Effector memory CD4-positive, alpha-beta T cell (primary cell): ENCODE results near the gene NLRX1.
"Not testable (repeated sequence)": the region's sequence is repeated elsewhere in the genome, so short reads cannot be mapped to it uniquely, and the experiment has no call there.

Experiments
- DNase-seq, 3 donors: peaks; one replicate each; pipeline ENCODE4 v3.0.0-alpha.2; 2020
- H3K27ac ChIP-seq: 2 replicates; pipeline ENCODE4 v1.7.0; 2013; ENCODE audit warnings: mild to moderate bottlenecking, low read length, moderate library complexity; ENCODE audit not compliant: insufficient read depth, poor library complexity, severe bottlenecking
- H3K27me3 ChIP-seq: replicated peaks from 2 replicates; pipeline ENCODE4 v1.7.0; 2013; ENCODE audit warnings: mild to moderate bottlenecking, low read length; ENCODE audit not compliant: insufficient read depth, control insufficient read depth, poor library complexity, severe bottlenecking
- H3K36me3 ChIP-seq: 2 replicates; pipeline ENCODE4 v1.7.0; 2013; ENCODE audit warnings: mild to moderate bottlenecking, low read length, moderate library complexity; ENCODE audit not compliant: control insufficient read depth, insufficient read depth
- H3K4me1 ChIP-seq: 2 replicates; pipeline ENCODE4 v1.7.0; 2013; ENCODE audit warnings: low read length, mild to moderate bottlenecking; ENCODE audit not compliant: control insufficient read depth, insufficient read depth, poor library complexity, severe bottlenecking
- H3K4me3 ChIP-seq: 2 replicates; pipeline ENCODE4 v1.7.0; 2013; ENCODE audit warnings: low read length, low read depth, mild to moderate bottlenecking; ENCODE audit not compliant: insufficient read depth, poor library complexity, severe bottlenecking
- H3K9me3 ChIP-seq: 2 replicates; pipeline ENCODE4 v1.7.0; 2013; ENCODE audit warnings: mild to moderate bottlenecking, low read length, moderate library complexity; ENCODE audit not compliant: control insufficient read depth

The NLRX1 gene

GRCh38 chr11:119181677-119182412 is 13.3 kb downstream of the NLRX1 start:
- H3K9me3 ChIP-seq, result no peaks in the 10 kb centered on the region
- no peak overlapping the region for H3K27ac ChIP-seq
- no peaks in the 10 kb centered on the region for H3K4me1 ChIP-seq
- H3K4me3 ChIP-seq, result no peak overlapping the region
- no peaks in the 10 kb centered on the region for H3K27me3 ChIP-seq
- H3K36me3 ChIP-seq, result no peaks in the 10 kb centered on the region
- DNase-seq, result no peak

- not testable (repeated sequence) for H3K4me1 ChIP-seq, H3K4me3 ChIP-seq, H3K36me3 ChIP-seq, H3K27ac ChIP-seq, H3K27me3 ChIP-seq, H3K9me3 ChIP-seq, DNase-seq
Measured at GRCh38 chr11:119184399-119184798, 15.9 kb downstream of the NLRX1 start.

GRCh38 chr11:119185981-119186634 is 17.6 kb downstream of the NLRX1 start:
- DNase-seq, result no peak
- no peak overlapping the region for H3K27ac ChIP-seq
- no peaks in the 10 kb centered on the region for H3K9me3 ChIP-seq
- H3K27me3 ChIP-seq, result no peaks in the 10 kb centered on the region
- no peaks in the 10 kb centered on the region for H3K4me1 ChIP-seq
- no peaks in the 10 kb centered on the region for H3K36me3 ChIP-seq
- no peak overlapping the region for H3K4me3 ChIP-seq

GRCh38 chr11:119187123-119187892 is 18.8 kb downstream of the NLRX1 start:
- no peak overlapping the region for H3K4me3 ChIP-seq
- H3K9me3 ChIP-seq, result no peaks in the 10 kb centered on the region
- no peak overlapping the region for H3K27ac ChIP-seq
- H3K36me3 ChIP-seq, result no peaks in the 10 kb centered on the region
- H3K27me3 ChIP-seq, result no peaks in the 10 kb centered on the region
- no peaks in the 10 kb centered on the region for H3K4me1 ChIP-seq
- DNase-seq, result no peak

GRCh38 chr11:119188067-119188466 is 19.5 kb downstream of the NLRX1 start:
- H3K36me3 ChIP-seq, result no peaks in the 10 kb centered on the region
- H3K4me1 ChIP-seq, result no peaks in the 10 kb centered on the region
- no peak overlapping the region for H3K4me3 ChIP-seq
- H3K27ac ChIP-seq, result no peak overlapping the region
- DNase-seq, result no peak
- H3K9me3 ChIP-seq, result no peaks in the 10 kb centered on the region
- H3K27me3 ChIP-seq, result no peaks in the 10 kb centered on the region

GRCh38 chr11:119188887-119189286 is 20.4 kb downstream of the NLRX1 start:
- no peaks in the 10 kb centered on the region for H3K9me3 ChIP-seq
- DNase-seq, result no peak
- H3K27me3 ChIP-seq, result no peaks in the 10 kb centered on the region
- H3K4me3 ChIP-seq, result no peak overlapping the region
- no peaks in the 10 kb centered on the region for H3K36me3 ChIP-seq
- H3K27ac ChIP-seq, result no peak overlapping the region
- no peaks in the 10 kb centered on the region for H3K4me1 ChIP-seq

- H3K36me3 ChIP-seq, result no peaks in the 10 kb centered on the region
- H3K27me3 ChIP-seq, result no peaks in the 10 kb centered on the region
- no peak overlapping the region for H3K27ac ChIP-seq
Measured at GRCh38 chr11:119189393-119189792, 20.9 kb downstream of the NLRX1 start.

GRCh38 chr11:119190531-119190930 is 22.0 kb downstream of the NLRX1 start:
- Histone ChIP-seq H3K27ac (no peak overlapping the region), H3K36me3 (no peaks in the 10 kb centered on the region), H3K4me1 (no peaks in the 10 kb centered on the region), H3K9me3 (no peaks in the 10 kb centered on the region), H3K4me3 (no peak overlapping the region), H3K27me3 (no peaks in the 10 kb centered on the region)
- DNase-seq, result no peak

More at GRCh38 chr11:119189393-119189792, 20.9 kb downstream of the NLRX1 start:
- DNase-seq, result no peak
- Histone ChIP-seq H3K4me1 (no peaks in the 10 kb centered on the region), H3K4me3 (no peak overlapping the region), H3K9me3 (no peaks in the 10 kb centered on the region)

GRCh38 chr11:119191265-119191664 is 22.7 kb downstream of the NLRX1 start:
- H3K27me3 ChIP-seq, H3K4me1 ChIP-seq, H3K27ac ChIP-seq, DNase-seq, H3K36me3 ChIP-seq, H3K9me3 ChIP-seq, H3K4me3 ChIP-seq: not testable (repeated sequence)

- H3K4me1 ChIP-seq, result peaks cover 3% of the 10 kb centered on the region
- no peak for DNase-seq
- H3K4me3 ChIP-seq, result no peak overlapping the region
- H3K36me3 ChIP-seq, result no peaks in the 10 kb centered on the region
- H3K27me3 ChIP-seq, result no peaks in the 10 kb centered on the region
- no peak overlapping the region for H3K27ac ChIP-seq
- no peaks in the 10 kb centered on the region for H3K9me3 ChIP-seq
Measured at GRCh38 chr11:119192111-119192510, 23.6 kb downstream of the NLRX1 start.
